HG02588 (cell line): ENCODE data around the gene PPFIA1.

Experiments
- ATAC-seq: cut with Tn5 transposase; IDR thresholded peaks from one replicate; pipeline ENCODE4 v1.9.1; 2021; ENCODE audit warnings: mild to moderate bottlenecking, moderate library complexity; ENCODE audit not compliant: unreplicated experiment

The PPFIA1 gene

DNA sequence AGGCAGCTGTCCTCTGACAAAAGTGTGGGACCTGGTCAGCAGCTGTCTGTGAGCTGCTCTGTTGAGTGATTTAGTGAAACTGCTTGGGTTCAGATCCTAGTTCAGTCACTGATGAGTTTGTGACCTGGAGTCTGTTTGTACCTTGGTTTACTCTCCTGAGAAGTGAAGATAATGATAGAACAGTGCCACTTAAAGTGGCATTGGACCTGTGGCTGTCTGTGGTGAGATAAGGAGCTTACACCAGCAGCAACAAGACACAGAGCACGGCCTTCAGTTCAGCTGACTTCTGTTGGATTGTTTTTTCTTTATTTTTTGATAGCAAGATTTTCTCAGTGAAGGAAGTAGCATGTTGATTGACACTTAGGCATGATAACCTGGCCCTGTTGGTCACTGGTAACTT lies 81.6 kb downstream of the PPFIA1 start:
- no peak for ATAC-seq

DNA sequence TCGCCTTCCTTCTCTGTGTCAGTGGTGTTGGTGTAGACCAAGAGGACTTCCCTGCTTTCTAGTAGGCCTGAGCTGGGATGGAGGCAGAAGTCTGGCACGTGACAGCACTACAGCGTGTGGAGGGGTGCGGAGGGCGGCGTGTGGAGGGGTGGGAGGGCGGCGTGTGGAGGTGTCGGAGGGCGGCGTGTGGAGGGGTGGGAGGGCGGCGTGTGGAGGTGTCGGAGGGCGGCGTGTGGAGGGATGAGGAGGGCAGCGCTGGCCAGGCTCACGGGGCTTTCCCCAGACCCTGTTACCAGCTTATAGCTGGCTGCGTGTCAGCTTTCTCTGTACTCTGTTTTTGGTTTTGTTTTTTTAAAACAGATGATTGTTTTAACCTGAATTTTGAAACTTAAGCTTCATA lies 82.1 kb downstream of the PPFIA1 start:
- no peak for ATAC-seq

DNA sequence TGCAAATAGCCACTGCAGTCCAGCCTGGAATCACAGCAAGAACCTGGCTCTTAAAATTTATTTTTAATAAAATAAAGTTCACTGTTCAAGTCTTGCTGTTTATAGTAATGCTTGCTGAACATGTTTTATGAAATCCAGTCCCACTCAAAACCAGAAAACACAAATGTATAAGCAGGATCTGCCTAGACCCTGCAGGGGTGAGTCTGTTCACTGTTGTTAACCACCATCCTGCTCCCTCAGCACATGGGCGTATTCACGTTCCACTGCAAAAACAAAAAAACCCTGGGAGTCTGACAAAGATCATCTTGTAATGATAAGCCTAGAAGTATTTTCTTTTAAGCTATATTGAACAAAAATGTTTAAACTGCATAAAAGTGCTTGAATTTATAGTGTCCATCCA lies 82.8 kb downstream of the PPFIA1 start:
- no peak for ATAC-seq

DNA sequence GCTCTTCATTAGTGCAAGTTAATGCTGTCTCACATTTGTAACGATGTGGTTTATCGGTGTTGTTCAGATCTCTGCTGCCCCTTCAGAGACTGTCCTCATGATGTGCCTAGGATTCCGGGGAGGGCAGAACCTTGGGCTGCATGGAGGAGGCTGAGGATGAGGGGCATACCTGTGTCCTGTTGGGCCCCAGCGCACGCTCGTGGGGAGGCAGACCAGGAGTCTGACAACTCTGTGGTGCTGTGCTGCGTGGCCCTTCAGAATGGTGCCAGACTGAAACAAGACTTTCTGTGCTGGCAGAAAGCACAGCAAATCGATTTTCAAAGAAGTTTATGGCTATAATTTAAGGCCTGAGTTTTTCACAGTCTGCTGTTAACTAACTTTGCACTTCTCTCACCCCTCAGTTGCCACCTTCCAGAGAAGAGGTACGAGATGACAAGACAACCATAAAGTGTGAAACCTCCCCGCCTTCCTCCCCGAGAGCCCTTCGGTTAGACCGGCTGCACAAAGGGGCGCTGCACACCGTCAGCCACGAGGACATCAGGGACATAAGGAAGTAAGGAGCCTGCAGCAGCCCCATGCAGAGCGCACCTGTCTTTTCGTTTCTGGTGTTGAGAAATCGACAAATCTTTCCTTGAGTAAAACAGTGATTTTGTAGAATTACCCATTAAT lies 83.5 kb downstream of the PPFIA1 start:
- no peak for ATAC-seq

DNA sequence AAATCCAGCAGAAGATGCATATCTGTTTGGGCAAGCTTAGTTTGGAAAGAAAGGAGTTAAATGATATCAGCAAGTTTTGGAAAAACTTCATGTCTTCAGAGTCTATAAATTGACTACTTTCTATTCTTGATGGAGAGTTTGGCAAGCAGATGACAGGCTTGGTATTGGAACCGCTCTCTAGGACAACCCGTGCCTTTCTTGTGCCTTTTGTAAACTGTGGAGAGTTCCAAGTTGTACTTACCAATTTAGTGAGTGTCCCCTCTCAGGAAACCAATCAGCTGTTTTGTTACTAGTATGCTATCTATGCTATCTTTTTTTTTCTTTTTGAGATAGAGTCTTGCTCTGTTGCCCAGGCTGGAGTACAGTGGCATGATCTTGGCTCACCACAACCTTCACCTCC lies 84.1 kb downstream of the PPFIA1 start:
- ATAC-seq: no peak

DNA sequence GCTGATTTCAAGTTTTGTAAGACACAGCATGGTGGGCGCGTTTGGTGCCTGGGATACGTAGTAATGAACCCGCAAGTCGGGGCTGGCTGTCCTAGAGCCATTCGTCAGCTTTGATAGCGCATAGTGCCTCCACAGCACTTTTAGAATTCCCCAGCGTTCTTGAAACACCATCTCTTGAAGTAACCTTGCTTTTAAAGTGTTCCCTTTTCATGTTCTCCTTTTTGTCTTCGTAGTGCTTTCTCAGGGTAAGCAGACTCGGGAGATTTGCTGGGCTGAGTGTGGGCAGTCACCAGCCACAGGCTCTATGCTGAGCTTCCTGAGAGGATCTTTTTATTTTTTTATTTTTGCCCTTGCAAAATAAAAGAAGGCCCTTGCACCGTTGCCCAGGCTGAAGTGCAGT lies 88.3 kb downstream of the PPFIA1 start:
- no peak for ATAC-seq

DNA sequence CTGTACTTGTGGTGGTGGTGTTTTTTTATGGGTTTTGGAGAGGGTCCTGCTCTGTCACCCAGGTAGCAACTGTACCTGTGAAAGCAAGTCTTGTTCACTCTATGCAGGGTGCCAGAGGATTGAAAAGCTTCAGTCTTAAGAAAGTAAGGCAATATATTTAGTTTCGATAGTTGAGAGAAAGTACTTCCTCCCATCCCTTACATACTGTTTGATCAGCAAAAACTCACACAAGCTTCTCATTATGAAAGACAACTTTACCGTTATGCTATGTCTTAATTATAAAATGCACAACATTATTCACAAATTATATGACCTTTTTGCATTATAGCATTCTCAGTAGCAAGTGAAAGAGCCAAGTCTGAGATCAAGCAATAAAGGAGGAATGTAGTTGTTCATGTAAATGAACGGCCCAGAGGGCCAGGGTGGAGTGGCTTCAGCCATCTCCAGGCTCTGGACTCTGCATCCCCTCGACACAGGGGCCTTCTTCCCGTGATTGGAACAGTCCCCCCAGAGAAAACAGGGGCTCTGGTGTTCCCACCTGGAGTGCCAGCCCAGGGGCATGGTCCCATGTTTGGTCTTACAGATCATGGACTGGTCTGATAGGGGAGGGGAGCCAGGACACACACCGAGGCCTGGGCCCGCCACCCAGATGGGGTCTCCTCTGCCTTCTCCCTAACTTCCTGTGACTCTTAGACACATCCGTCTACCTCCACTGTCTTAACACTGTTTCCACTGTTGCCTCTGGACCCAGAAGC lies 89.1 kb downstream of the PPFIA1 start:
- no peak for ATAC-seq

DNA sequence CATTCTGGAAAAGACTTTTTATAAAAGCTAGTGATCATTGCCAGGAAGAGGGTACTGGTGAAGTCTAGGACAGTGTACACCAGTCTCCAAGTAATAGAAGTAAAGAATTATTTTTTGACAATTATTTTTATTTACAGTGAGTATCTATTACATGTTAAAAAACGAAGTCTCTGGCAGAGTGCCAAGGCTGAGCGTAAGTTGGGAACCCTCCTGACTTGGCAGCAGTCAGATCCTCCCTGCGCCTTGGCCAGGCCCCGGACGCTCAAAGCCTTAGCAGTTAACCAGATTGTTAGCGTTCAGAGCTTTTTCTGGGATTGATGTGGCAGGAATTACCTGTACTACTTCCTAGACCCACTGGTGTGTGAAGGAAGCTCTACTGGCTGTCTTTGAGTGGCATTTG lies 89.7 kb downstream of the PPFIA1 start:
- no peak for ATAC-seq

DNA sequence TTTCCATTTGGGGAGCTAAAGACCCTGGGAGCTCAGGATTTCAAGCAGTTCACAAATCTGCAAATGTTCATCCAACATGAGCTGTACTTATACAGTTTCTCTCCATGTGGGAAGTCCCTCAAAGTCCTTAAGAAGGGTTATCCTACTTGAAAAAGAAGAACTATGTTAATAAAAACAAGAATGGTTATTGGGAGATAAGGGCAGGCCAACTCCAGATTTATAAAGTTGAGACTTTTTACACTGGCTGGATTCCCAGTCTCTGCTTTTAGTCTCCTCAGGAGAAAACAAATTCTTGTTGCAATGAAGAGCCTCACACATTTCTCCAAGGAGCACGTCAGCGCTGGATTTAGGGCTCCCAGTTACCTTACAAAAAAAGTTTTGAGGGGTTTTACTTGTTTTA lies 93.7 kb downstream of the PPFIA1 start:
- no peak for ATAC-seq

DNA sequence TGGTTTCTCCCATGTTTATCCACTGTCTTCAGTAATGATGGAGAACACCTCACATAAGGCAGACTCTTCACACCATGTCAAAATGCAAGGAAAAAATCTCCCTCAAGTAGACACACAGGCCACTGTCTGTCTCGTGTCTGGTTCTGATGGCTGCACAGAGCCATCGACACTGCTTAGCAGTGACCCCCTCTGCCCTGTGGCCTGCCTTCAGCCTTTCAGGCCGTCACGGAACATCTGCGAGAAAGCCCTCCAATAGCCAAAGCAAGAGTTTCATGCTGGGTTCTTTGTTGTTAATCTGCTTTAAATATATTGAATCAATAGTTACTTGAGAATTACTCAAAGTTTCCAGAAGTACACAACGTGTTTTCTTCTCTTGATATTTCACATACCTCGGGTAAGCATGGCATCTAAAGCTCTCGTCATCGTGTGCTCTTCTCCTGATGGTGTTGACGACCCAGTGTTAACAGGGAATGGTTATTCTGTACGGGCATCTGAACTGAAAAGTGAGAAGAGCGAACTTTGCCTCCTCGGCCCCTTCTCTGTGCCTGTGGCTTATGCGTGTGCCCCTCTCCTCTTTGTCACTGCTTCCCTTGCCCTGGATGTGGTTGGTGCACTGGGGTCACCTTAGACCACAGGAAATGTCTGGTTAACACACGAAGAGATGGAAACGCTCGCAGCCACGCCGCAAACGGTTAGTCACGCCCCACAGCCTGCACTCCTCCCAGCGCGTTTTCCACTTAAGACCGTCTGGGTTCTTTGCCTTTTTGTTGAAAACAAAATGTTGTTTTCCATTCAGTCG lies 94.5 kb downstream of the PPFIA1 start:
- ATAC-seq: no peak

DNA sequence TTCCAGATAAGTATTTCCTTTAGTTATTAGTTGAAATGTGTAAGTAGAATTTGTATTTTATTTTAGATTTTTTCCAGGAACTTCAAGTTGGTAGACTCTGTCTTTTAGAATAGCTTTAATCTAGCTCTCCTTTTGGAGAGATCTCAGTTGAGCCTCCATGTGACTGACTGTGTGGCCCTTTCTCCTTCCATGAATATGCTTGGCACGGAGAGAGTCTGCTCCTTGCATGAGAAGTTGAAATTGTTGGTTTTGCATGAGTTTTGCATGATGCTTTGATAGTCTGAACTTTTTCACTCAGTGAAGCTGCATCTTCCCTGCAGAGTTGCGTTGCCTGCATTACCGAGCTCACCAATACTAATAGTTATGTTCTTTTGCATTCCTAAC lies 95.0 kb downstream of the PPFIA1 start:
- ATAC-seq: no peak

DNA sequence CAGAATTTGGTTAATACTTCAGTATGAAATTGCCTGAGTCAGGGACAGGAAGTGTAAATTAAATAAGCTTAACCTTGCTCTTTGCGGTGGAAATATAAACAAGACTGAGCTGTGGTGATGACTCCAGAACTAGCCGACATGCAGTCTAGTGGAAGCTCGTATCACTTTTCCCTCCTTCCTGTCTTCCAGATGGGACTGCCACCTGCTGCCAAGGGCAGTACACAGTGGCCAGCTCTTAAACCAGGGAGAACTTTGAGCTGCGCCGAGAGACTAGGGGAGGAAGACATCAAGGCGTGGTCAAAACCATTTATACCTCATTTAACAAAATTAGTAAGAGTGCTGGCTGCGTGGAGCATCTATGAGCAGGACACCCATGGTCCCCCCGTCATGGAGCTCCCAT lies 96.6 kb downstream of the PPFIA1 start:
- no peak for ATAC-seq

DNA sequence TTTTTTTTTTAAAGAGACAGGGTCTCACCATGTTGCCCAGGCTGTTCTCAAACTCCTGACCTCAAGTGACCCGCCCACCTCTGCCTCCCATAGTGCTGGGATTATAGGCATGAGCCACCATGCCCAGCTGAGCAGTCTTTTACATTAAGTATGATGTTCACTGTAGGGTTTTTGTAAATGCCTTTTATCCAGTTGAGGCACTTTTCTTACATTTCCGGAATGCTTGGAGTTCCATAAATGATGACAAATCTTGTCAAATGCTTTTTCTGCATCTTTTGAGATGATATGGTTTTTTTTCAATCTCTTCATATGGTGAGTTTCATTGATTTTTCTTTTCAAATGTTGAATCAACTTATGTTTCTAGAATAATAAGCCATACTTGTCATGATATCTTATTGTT lies 98.5 kb downstream of the PPFIA1 start:
- no peak for ATAC-seq

DNA sequence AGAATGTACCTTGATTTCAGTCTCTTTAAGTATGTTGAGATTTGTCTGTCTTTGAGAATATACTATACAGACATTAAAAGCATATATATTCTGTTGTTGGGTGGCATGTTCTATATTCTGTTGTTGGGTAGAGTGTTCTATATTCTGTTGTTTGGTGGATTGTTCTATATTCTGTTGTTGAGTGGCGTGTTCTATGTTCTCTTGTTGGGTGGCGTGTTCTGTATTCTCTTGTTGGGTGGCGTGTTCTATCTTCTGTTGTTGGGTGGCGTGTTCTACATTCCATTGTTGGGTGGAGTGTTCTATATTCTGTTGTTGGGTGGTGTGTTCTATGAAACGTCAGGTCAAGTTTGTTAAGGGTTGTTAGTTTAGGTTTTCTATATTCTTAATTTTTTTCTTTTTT lies 100.8 kb downstream of the PPFIA1 start:
- ATAC-seq: no peak

DNA sequence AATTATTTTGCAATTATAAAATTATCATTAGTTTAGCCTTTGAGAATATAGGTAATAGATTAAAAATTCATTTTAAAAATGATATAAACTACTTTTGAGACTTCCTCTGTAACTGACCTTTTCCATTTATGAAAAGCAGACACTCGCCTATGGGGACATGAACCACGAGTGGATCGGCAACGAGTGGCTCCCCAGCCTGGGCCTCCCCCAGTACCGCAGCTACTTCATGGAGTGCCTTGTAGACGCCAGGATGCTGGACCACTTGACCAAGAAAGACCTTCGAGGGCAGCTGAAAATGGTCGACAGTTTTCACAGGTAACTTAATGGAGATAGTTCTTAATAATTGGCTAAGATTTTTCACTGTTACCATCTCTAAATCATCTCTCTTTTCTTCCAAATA lies 101.6 kb downstream of the PPFIA1 start:
- ATAC-seq: no peak

DNA sequence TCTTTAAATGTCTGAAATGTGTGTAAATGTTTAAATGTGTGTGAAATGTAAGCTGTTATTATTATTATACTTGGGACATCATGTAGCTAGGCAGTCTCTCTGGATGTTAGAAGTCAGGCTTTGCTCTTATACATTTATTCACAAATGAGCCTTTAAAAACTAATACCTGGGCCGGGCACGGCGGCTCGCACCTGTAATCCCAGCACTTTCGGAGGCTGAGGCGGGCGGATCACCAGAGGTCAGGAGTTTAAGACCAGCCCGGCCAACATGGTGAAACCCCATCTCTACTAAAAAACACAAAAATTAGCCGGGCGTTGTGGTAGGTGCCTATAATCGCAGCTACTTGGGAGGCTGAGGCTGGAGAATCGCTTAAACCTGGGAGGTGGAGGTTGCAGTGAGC lies 106.1 kb downstream of the PPFIA1 start:
- ATAC-seq: no peak

DNA sequence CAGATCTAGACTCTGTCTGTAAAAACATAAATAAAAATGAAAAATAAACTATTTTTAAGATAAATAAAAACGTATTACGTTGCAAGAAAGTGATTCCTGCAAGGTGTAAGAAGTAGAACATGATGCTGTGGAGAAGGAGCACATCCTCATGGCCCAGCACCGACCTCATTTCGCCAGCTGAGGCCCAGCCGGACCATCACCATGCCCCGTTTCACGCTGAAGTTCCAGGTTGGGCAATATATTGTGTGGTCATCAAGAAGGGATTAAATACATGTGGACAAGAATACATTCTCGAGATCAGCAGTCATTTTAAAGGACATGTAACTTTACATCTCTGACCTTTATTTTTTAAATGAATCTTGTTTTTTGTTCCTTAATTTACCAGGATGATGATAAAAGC lies 107.2 kb downstream of the PPFIA1 start:
- no peak for ATAC-seq

DNA sequence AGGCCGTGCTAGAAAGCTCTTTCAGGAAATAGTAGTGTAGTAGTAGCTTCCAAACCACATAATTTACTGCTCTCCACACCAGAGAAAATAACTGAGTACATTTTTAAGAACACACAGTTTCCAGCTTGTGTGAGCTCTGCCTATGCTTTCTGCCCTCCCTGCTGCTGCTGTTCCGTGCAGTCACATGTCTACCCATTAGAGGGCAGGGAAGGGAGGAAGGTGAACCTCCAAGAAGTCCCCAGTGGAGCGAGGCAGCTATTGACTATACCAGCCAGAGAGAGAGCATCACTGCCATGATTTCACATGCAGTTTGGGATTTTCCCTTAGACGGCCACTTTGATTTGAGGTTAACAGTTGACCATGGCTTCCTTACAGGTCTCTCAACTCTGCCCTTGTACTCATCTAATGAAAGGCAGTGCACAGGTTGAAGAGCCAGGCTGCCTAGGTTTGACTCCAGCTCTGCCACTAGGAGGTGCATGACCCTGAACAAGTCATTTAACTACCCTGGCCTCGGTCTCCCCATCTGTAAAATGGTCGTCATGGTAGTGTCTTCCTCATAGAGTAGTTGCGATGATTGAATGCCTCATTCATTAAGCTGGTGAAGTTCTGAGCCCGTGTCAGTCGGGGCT lies 108.1 kb downstream of the PPFIA1 start:
- ATAC-seq: no peak

DNA sequence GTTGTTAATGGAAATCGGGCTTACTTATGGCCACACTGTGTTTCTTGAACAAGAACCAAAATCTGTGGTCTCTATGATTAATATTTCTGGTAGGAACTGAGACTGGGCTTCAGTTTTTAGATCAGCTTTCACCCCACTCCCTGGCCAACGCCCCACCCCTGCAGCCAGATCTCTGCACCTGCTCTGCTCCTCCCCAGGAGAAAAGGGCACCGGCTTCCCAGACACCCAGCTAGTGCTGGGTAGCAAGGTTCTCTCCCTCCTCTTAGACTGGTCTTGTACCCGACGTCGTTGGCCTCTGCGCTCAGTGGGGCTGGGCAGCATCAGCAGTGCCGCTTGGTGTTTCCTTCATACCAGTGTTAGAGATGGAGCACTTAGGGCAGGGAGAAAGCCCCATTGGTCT lies 110.9 kb downstream of the PPFIA1 start:
- no peak for ATAC-seq

DNA sequence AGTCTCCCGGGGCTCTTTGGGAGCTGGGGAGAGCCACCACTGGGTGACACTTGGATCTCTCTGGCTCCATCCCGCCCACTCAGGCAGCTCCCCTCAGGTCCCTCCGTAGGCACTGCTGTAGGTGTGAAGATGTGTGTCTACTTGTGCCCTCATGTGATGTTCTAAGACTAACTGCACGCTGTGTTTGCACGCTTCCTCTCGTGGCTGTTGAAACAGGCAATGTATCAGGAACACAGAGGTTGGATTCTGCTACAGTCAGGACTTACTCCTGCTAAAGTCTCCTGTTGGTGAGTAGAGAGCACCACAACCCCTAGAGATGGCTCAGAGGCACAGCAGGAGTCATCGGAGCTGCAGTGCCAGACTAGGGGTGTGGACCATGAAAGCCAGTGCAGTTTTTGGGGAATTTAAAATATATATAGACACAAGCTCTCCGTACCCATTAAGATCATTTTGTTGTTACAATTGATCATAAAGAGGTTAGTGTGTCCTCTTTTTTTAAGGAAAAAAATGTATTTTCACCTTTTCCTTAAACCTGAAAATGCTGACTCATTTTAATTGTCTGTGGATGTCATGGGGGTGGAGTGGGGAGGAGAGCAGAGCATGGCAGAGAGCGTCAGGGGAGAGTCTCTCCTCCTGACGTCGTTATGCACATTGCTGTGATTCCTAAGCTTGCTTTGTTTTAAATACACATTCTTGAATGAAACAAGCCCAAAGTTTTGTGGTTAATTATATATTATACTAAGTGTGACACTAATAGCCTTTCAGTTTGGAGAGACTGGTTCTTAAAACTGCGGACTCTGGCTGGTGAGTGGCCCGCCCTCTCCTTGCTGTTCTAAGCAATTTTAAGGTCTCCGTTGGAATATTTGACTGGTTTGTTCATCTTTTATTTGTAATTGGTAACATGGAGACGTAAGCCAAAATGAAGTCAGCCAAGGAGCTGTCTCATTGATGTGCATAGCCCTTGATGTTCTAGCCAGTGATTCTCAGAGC lies 111.7 kb downstream of the PPFIA1 start:
- no peak for ATAC-seq
